CD14-positive monocyte (primary cell): ENCODE data around the gene OR10D3. TPM values are rescaled to one million over a fixed set of nuclear protein-coding genes. Genes with fewer than 3 reads are reported as not detected.

Source experiments
- DNase-seq, 3 donors: peaks; one replicate each; pipeline ENCODE4 v3.0.0-alpha.2; 2011 to 2022
- H2AFZ ChIP-seq: 2 replicates; pipeline ENCODE4 v1.6.0; 2012; ENCODE audit warnings: mild to moderate bottlenecking, low read depth, low read length, inconsistent platforms; ENCODE audit not compliant: insufficient read depth, poor library complexity, severe bottlenecking
- H3K27ac ChIP-seq, 2 donors: 1 replicate in 1 of 2; 2 replicates in 1 of 2; pipeline ENCODE4 v1.5.1; 2012 to 2013; ENCODE audit warnings: low read length in 2 of 2, control low read depth in 1 of 2, inconsistent platforms in 1 of 2, low read depth in 1 of 2, mild to moderate bottlenecking in 1 of 2
- H3K27me3 ChIP-seq, 2 donors: one replicate each; pipeline versions ENCODE4 v1.6.0 to v1.6.1; 2011 to 2013; ENCODE audit warnings: low read length in 2 of 2; ENCODE audit not compliant: control insufficient read depth in 2 of 2, insufficient read depth in 2 of 2
- H3K36me3 ChIP-seq, 2 donors: replicated peaks in 1 of 2; 1 replicate in 1 of 2; 2 replicates in 1 of 2; pipeline versions ENCODE4 v1.5.1 to v1.6.1; 2012 to 2013; ENCODE audit warnings: low read length in 2 of 2, control low read depth in 1 of 2, inconsistent platforms in 1 of 2, mild to moderate bottlenecking in 1 of 2; ENCODE audit not compliant: insufficient read depth in 2 of 2, control insufficient read depth in 1 of 2
- H3K4me1 ChIP-seq, 2 donors: 1 replicate in 1 of 2; 2 replicates in 1 of 2; pipeline versions ENCODE4 v1.5.1 to v1.6.1; 2012 to 2013; ENCODE audit warnings: low read length in 2 of 2, control low read depth in 1 of 2, inconsistent platforms in 1 of 2, mild to moderate bottlenecking in 1 of 2, moderate library complexity in 1 of 2; ENCODE audit not compliant: insufficient read depth in 2 of 2, control insufficient read depth in 1 of 2
- H3K4me2 ChIP-seq: replicated peaks from 2 replicates; pipeline ENCODE3; 2012; ENCODE audit warnings: low read length, moderate library complexity, mild to moderate bottlenecking; ENCODE audit not compliant: poor library complexity, severe bottlenecking; ENCODE audit errors: extremely low read depth
- H3K4me3 ChIP-seq, 3 experiments: fragments of 200-600 bp in 1 of 3; sonication (generic) in 1 of 3; replicated peaks in 1 of 3; 1 replicate in 2 of 3; 2 replicates in 1 of 3; pipeline ENCODE4 v1.5.1; 2011 to 2013; ENCODE audit warnings: low read length in 3 of 3, mild to moderate bottlenecking in 3 of 3, control low read depth in 2 of 3, low read depth in 2 of 3, inconsistent platforms in 1 of 3, moderate library complexity in 1 of 3
- H3K79me2 ChIP-seq: 2 replicates; pipeline ENCODE4 v1.6.0; 2012; ENCODE audit warnings: mild to moderate bottlenecking, control low read depth, inconsistent platforms, low read length, moderate library complexity; ENCODE audit not compliant: insufficient read depth
- H3K9ac ChIP-seq: 2 replicates; pipeline ENCODE4 v1.6.0; 2017; ENCODE audit warnings: low read length, mild to moderate bottlenecking; ENCODE audit not compliant: insufficient read depth, poor library complexity, severe bottlenecking
- H3K9me3 ChIP-seq, 2 donors: replicated peaks in 1 of 2; 1 replicate in 1 of 2; 2 replicates in 1 of 2; pipeline versions ENCODE4 v1.5.1 to v1.6.1; 2012 to 2013; ENCODE audit warnings: low read length in 2 of 2, control low read depth in 1 of 2; ENCODE audit not compliant: control insufficient read depth in 1 of 2, insufficient read depth in 1 of 2
- H4K20me1 ChIP-seq: 2 replicates; pipeline ENCODE4 v1.6.0; 2012; ENCODE audit warnings: mild to moderate bottlenecking, low read length, control low read depth, moderate library complexity; ENCODE audit not compliant: insufficient read depth
- H3K27ac Mint-ChIP-seq, 7 donors: one replicate each; pipeline ENCODE4 v1.8.0; 2020; ENCODE audit warnings: mild to moderate bottlenecking in 7 of 7, mixed read lengths in 7 of 7, moderate library complexity in 6 of 7, inconsistent platforms in 2 of 7
- H3K27me3 Mint-ChIP-seq, 3 donors: one replicate each; pipeline ENCODE4 v1.8.0; 2021 to 2022; ENCODE audit warnings: low read depth in 3 of 3, mild to moderate bottlenecking in 3 of 3, mixed read lengths in 3 of 3, moderate library complexity in 3 of 3, inconsistent platforms in 1 of 3
- H3K36me3 Mint-ChIP-seq, 2 donors: one replicate each; pipeline ENCODE4 v1.8.0; 2020; ENCODE audit warnings: mixed read lengths in 2 of 2, inconsistent platforms in 1 of 2, mild to moderate bottlenecking in 1 of 2
- H3K4me1 Mint-ChIP-seq: one replicate; pipeline ENCODE4 v1.8.0; 2020; ENCODE audit warnings: mild to moderate bottlenecking, mixed read lengths
- H3K4me3 Mint-ChIP-seq, 2 donors: one replicate each; pipeline ENCODE4 v1.8.0; 2020; ENCODE audit warnings: mild to moderate bottlenecking in 2 of 2, mixed read lengths in 2 of 2, moderate library complexity in 1 of 2
- H3K9me3 Mint-ChIP-seq, 7 donors: one replicate each; pipeline ENCODE4 v1.8.0; 2020 to 2022; ENCODE audit warnings: mixed read lengths in 7 of 7, mild to moderate bottlenecking in 6 of 7, moderate library complexity in 6 of 7, inconsistent platforms in 2 of 7
- CTCF ChIP-seq: fragments of 200-600 bp; IDR thresholded peaks from one replicate; pipeline ENCODE4 v1.8.0; 2022; ENCODE audit warnings: antibody characterized with exemption, mild to moderate bottlenecking
- WGBS: methylation state at CpG from one replicate; pipeline ENCODE4 v1.1.5; 2013; ENCODE audit warnings: missing lambda C conversion rate; ENCODE audit not compliant: insufficient coverage; 5-methylcytosine and 5-hydroxymethylcytosine counted together
- intact Hi-C, 2 donors: fragments of 100-400 bp; cut with micrococcal nuclease; formaldehyde crosslinking; loops; one replicate each; pipeline versions ENCODE4 v1.15.0 to v1.15.1; 2023
- polyA plus RNA-seq, 3 donors: library from polyadenylated mRNA; depleted of rRNA in 1 of 3; unstranded in 2 of 3; stranded (reverse) in 1 of 3; fragments of 300-500 nt in 2 of 3; fragments of >200 nt in 1 of 3; fragmentation: Illumina TruSeq in 2 of 3; gene quantifications; 1 replicate in 2 of 3; 2 replicates in 1 of 3; pipeline ENCODE4 v1.2.3, GENCODE V29; 2012 to 2021

The OR10D3 gene
- polyA plus RNA-seq, 3 donors = not detected

- Mint-ChIP-seq H3K36me3 (no peaks in the 10 kb centered on the region), H3K4me1 (no peaks in the 10 kb centered on the region), H3K9me3 (peaks cover 0 to 3% (median 0%) of the 10 kb centered on the region in 7 donors), H3K4me3 (no peak overlapping the region), H3K27me3 (peaks cover 0 to 1% (median 0%) of the 10 kb centered on the region in 3 donors), H3K27ac (no peak overlapping the region)
- no peak for DNase-seq
- 96% methylated on average over 27 of the region's 40 CpGs for WGBS
- Histone ChIP-seq H2AFZ (no peak overlapping the region), H3K9me3 (no peaks in the 10 kb centered on the region), H3K4me2 (no peak overlapping the region), H3K36me3 (no peaks in the 10 kb centered on the region), H3K4me1 (no peaks in the 10 kb centered on the region), H3K79me2 (no peaks in the 10 kb centered on the region), H4K20me1 (no peaks in the 10 kb centered on the region), H3K4me3 (no peak overlapping the region), H3K27ac (no peak overlapping the region), H3K9ac (no peak overlapping the region), H3K27me3 (no peaks in the 10 kb centered on the region)
- TF ChIP-seq CTCF = no peak
- intact Hi-C loops = no loop called here
Observed at GRCh38 chr11:124170801-124171586, 12.2 kb upstream of the OR10D3 start.

GRCh38 chr11:124172101-124172500, 11.0 kb upstream of the OR10D3 start:
- Histone ChIP-seq H3K9me3 (no peaks in the 10 kb centered on the region), H3K36me3 (no peaks in the 10 kb centered on the region), H4K20me1 (no peaks in the 10 kb centered on the region), H3K79me2 (no peaks in the 10 kb centered on the region), H3K4me1 (peaks cover 0 to 3% of the 10 kb centered on the region in 2 donors), H3K27ac (no peak overlapping the region), H3K4me3 (no peak overlapping the region), H3K4me2 (no peak overlapping the region), H3K9ac (no peak overlapping the region), H3K27me3 (no peaks in the 10 kb centered on the region), H2AFZ (no peak overlapping the region)
- Mint-ChIP-seq H3K36me3 (no peaks in the 10 kb centered on the region), H3K9me3 (peaks cover 0 to 3% (median 0%) of the 10 kb centered on the region in 7 donors), H3K4me1 (no peaks in the 10 kb centered on the region), H3K4me3 (no peak overlapping the region), H3K27me3 (peaks cover 0 to 1% (median 0%) of the 10 kb centered on the region in 3 donors), H3K27ac (no peak overlapping the region)
- no peak for DNase-seq
- WGBS = 100% methylated on average over 1 of the region's 6 CpGs
- intact Hi-C loops = no loop called here
- no peak for TF ChIP-seq CTCF
